ENCODE results near the gene ORAI1.

Gene ORAI1

DNA sequence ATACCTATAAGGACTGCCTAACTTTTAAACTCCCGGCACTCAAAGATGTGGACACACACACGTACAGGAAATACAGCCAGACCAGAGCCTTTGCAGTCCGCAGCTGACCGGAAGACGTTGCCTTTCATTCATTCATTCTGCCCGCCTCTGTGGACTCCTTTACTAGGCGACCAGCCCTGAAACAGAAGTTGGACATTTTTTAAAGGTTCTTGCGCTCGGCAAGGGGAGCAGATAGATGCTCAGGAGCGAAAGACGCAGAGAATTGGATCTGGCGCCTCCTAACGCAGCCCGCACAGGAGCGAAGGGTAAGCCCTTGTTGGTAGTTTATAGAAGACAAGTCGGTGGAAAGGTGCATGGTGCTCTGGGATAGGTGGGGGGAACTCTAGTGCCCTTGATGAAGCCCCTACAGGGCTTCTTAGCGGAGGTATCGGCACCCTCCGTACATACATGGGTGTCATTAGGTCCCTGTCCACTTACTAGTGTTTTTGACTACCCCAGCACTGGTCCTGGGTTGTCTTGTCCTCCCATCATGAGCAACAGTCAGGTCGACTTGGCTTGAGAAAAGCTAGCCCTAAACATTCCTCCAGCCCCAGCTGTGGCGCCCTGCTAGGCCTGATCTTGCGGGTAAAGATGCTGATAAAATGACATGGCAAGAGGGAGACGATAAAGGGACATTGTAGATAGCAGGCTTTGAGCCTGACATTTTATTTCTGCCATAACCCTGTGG, 45.2 kb upstream of the ORAI1 start, which contains the start of gene KDM2B:
Gene KDM2B (minus strand): TSS at position 65 of the 727 bp plus-strand sequence. CDS start 112 bp downstream, outside the sequence.
- ChIA-PET POLR2A (interaction anchor here (0.5 to 2.0 kb wide), 3 partner anchors 13 to 76 kb away, joined by 4 to 9 read pairs (median 4); no protein-coding TSS in a partner anchor), CTCF (interaction anchor here (0.6 to 2.2 kb wide), 3 partner anchors 7 to 44 kb away, joined by 3 to 6 read pairs (median 3); no protein-coding TSS in a partner anchor)
- H3K27ac ChIP-seq (ENCODE audit: extremely low read depth, low read depth, low read length), result peak within 1 kb of the TSS; percentile 69
- H3K4me1 ChIP-seq (ENCODE audit: control insufficient read depth, insufficient read depth, low read length), result peaks cover 12% of the 10 kb centered on the region
- peaks cover 0 to 6% of the 10 kb centered on the region in 2 experiments; a peak in 1 of 3 replicates for H3K36me3 ChIP-seq (ENCODE audit: control insufficient read depth in 2 of 2, insufficient read depth in 1 of 2, low read length in 2 of 2)
- peak within 1 kb of the TSS; percentile 60 for H3K4me3 ChIP-seq (ENCODE audit: low read depth, low read length)
- no peaks in the 10 kb centered on the region for H3K9me3 ChIP-seq (ENCODE audit: control insufficient read depth, insufficient read depth, low read depth, low read length)
- TF ChIP-seq ZNF658 (tag by site-specific recombination; IDR thresholded peaks at IDR 0.05), result no peak
- TF ChIP-seq, protein P1, sequence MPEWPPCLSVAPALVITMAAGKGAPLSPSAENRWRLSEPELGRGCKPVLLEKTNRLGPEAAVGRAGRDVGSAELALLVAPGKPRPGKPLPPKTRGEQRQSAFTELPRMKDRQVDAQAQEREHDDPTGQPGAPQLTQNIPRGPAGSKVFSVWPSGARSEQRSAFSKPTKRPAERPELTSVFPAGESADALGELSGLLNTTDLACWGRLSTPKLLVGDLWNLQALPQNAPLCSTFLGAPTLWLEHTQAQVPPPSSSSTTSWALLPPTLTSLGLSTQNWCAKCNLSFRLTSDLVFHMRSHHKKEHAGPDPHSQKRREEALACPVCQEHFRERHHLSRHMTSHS (tag by site-specific recombination; IDR thresholded peaks at IDR 0.05), result no peak
- TF ChIP-seq ZBTB20 (tag by site-specific recombination; IDR thresholded peaks at IDR 0.05), result peak; percentile 28; the same call in 1 of the 2 replicates
- peak; percentile 49; the same call in 1 of the 2 replicates for TF ChIP-seq ZNF24 (tag by site-specific recombination; IDR thresholded peaks at IDR 0.05)
- TF ChIP-seq ZNF76 (tag by site-specific recombination; IDR thresholded peaks at IDR 0.05; ENCODE audit: borderline replicate concordance, low read depth), result peak; percentile 64; the same call in 1 of the 2 replicates
- TF ChIP-seq ZNF529 (tag by site-specific recombination; IDR thresholded peaks at IDR 0.05; ENCODE audit: insufficient replicate concordance), result no peak
- TF ChIP-seq, protein P2, sequence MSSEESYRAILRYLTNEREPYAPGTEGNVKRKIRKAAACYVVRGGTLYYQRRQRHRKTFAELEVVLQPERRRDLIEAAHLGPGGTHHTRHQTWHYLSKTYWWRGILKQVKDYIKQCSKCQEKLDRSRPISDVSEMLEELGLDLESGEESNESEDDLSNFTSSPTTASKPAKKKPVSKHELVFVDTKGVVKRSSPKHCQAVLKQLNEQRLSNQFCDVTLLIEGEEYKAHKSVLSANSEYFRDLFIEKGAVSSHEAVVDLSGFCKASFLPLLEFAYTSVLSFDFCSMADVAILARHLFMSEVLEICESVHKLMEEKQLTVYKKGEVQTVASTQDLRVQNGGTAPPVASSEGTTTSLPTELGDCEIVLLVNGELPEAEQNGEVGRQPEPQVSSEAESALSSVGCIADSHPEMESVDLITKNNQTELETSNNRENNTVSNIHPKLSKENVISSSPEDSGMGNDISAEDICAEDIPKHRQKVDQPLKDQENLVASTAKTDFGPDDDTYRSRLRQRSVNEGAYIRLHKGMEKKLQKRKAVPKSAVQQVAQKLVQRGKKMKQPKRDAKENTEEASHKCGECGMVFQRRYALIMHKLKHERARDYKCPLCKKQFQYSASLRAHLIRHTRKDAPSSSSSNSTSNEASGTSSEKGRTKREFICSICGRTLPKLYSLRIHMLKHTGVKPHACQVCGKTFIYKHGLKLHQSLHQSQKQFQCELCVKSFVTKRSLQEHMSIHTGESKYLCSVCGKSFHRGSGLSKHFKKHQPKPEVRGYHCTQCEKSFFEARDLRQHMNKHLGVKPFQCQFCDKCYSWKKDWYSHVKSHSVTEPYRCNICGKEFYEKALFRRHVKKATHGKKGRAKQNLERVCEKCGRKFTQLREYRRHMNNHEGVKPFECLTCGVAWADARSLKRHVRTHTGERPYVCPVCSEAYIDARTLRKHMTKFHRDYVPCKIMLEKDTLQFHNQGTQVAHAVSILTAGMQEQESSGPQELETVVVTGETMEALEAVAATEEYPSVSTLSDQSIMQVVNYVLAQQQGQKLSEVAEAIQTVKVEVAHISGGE (tag by site-specific recombination; conservative IDR thresholded peaks at IDR 0.05; ENCODE audit: low read depth), result peak; percentile 69
- peak; percentile 36; the same call in 1 of the 2 replicates for TF ChIP-seq ZNF600 (tag by site-specific recombination; IDR thresholded peaks at IDR 0.05)
- TF ChIP-seq, protein P3, sequence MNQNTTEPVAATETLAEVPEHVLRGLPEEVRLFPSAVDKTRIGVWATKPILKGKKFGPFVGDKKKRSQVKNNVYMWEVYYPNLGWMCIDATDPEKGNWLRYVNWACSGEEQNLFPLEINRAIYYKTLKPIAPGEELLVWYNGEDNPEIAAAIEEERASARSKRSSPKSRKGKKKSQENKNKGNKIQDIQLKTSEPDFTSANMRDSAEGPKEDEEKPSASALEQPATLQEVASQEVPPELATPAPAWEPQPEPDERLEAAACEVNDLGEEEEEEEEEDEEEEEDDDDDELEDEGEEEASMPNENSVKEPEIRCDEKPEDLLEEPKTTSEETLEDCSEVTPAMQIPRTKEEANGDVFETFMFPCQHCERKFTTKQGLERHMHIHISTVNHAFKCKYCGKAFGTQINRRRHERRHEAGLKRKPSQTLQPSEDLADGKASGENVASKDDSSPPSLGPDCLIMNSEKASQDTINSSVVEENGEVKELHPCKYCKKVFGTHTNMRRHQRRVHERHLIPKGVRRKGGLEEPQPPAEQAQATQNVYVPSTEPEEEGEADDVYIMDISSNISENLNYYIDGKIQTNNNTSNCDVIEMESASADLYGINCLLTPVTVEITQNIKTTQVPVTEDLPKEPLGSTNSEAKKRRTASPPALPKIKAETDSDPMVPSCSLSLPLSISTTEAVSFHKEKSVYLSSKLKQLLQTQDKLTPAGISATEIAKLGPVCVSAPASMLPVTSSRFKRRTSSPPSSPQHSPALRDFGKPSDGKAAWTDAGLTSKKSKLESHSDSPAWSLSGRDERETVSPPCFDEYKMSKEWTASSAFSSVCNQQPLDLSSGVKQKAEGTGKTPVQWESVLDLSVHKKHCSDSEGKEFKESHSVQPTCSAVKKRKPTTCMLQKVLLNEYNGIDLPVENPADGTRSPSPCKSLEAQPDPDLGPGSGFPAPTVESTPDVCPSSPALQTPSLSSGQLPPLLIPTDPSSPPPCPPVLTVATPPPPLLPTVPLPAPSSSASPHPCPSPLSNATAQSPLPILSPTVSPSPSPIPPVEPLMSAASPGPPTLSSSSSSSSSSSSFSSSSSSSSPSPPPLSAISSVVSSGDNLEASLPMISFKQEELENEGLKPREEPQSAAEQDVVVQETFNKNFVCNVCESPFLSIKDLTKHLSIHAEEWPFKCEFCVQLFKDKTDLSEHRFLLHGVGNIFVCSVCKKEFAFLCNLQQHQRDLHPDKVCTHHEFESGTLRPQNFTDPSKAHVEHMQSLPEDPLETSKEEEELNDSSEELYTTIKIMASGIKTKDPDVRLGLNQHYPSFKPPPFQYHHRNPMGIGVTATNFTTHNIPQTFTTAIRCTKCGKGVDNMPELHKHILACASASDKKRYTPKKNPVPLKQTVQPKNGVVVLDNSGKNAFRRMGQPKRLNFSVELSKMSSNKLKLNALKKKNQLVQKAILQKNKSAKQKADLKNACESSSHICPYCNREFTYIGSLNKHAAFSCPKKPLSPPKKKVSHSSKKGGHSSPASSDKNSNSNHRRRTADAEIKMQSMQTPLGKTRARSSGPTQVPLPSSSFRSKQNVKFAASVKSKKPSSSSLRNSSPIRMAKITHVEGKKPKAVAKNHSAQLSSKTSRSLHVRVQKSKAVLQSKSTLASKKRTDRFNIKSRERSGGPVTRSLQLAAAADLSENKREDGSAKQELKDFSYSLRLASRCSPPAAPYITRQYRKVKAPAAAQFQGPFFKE (tag by site-specific recombination; IDR thresholded peaks at IDR 0.05; ENCODE audit: borderline replicate concordance), result no peak
- TF ChIP-seq PRDM1 (tag by site-specific recombination; IDR thresholded peaks at IDR 0.05), result no peak
- TF ChIP-seq ZNF510 (tag by site-specific recombination; IDR thresholded peaks at IDR 0.05; ENCODE audit: insufficient replicate concordance), result no peak
- TF ChIP-seq REPIN1 (tag by site-specific recombination; IDR thresholded peaks at IDR 0.05; ENCODE audit: low read depth), result no peak
- TF ChIP-seq SCRT2 (tag by site-specific recombination; IDR thresholded peaks at IDR 0.05), result peak; percentile 38; the same call in 1 of the 2 replicates
- no peak for TF ChIP-seq SP7 (tag by site-specific recombination; IDR thresholded peaks at IDR 0.05)
- TF ChIP-seq, protein P4, sequence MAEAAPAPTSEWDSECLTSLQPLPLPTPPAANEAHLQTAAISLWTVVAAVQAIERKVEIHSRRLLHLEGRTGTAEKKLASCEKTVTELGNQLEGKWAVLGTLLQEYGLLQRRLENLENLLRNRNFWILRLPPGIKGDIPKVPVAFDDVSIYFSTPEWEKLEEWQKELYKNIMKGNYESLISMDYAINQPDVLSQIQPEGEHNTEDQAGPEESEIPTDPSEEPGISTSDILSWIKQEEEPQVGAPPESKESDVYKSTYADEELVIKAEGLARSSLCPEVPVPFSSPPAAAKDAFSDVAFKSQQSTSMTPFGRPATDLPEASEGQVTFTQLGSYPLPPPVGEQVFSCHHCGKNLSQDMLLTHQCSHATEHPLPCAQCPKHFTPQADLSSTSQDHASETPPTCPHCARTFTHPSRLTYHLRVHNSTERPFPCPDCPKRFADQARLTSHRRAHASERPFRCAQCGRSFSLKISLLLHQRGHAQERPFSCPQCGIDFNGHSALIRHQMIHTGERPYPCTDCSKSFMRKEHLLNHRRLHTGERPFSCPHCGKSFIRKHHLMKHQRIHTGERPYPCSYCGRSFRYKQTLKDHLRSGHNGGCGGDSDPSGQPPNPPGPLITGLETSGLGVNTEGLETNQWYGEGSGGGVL (tag by site-specific recombination; IDR thresholded peaks at IDR 0.05), result no peak
- 0 out of 2 replicates have a peak, but pooled peaks have one; percentile 42 for TF ChIP-seq MZF1 (tag by site-specific recombination; IDR thresholded peaks at IDR 0.05; ENCODE audit: borderline replicate concordance)
- TF ChIP-seq, protein P5, sequence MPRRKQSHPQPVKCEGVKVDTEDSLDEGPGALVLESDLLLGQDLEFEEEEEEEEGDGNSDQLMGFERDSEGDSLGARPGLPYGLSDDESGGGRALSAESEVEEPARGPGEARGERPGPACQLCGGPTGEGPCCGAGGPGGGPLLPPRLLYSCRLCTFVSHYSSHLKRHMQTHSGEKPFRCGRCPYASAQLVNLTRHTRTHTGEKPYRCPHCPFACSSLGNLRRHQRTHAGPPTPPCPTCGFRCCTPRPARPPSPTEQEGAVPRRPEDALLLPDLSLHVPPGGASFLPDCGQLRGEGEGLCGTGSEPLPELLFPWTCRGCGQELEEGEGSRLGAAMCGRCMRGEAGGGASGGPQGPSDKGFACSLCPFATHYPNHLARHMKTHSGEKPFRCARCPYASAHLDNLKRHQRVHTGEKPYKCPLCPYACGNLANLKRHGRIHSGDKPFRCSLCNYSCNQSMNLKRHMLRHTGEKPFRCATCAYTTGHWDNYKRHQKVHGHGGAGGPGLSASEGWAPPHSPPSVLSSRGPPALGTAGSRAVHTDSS (tag by site-specific recombination; IDR thresholded peaks at IDR 0.05), result no peak
- TF ChIP-seq ZNF843 (tag by site-specific recombination; IDR thresholded peaks at IDR 0.05), result no peak
- TF ChIP-seq KLF7 (tag by site-specific recombination; IDR thresholded peaks at IDR 0.05; ENCODE audit: borderline replicate concordance), result no peak

All from HEK293 (cell line).